CD4-positive, alpha-beta T cell treated with Interleukin-4 for 1 hour (primary cell): ENCODE measurements around the gene GALK2.

ENCODE experiments used
- DNase-seq, 2 donors: peaks; one replicate each; pipeline ENCODE4 v3.0.0-alpha.2; 2020 to 2022

The GALK2 gene

GRCh38 chr15:49366496-49366895 lies 196.4 kb downstream of the GALK2 start:
- no peak for DNase-seq

- no peak for DNase-seq
Measured at GRCh38 chr15:49370782-49371181, 200.7 kb downstream of the GALK2 start.

GRCh38 chr15:49372366-49372765 lies 202.3 kb downstream of the GALK2 start:
- no peak for DNase-seq

- DNase-seq = no peak
Measured at GRCh38 chr15:49379996-49380395, 209.9 kb downstream of the GALK2 start.

- DNase-seq = no peak
Measured at GRCh38 chr15:49380912-49381311, 210.9 kb downstream of the GALK2 start.
